IPS-18c (cell line): Measurements from ENCODE around the gene SIM2.

ENCODE experiments used
- H3K4me3 ChIP-seq: 2 replicates; pipeline ENCODE4 v1.7.0; 2013; ENCODE audit warnings: low read depth, mild to moderate bottlenecking, low read length, moderate library complexity; ENCODE audit not compliant: insufficient read depth
- H3K9me3 ChIP-seq: one replicate; pipeline ENCODE4 v1.6.1; 2013; ENCODE audit warnings: mild to moderate bottlenecking, low read length, moderate library complexity; ENCODE audit not compliant: control insufficient read depth, insufficient read depth

The SIM2 gene

GRCh38 chr21:36759348-36760083, 60.6 kb downstream of the SIM2 start:
- H3K4me3 ChIP-seq, result no peak overlapping the region
- no peaks in the 10 kb centered on the region for H3K9me3 ChIP-seq

- Histone ChIP-seq H3K9me3 (no peaks in the 10 kb centered on the region), H3K4me3 (no peak overlapping the region)
These were observed 62.8 kb downstream of the SIM2 start for GRCh38 chr21:36761685-36762084.

GRCh38 chr21:36762642-36763041, 63.7 kb downstream of the SIM2 start:
- Histone ChIP-seq H3K9me3 (no peaks in the 10 kb centered on the region), H3K4me3 (no peak overlapping the region)

GRCh38 chr21:36763305-36763704, 64.4 kb downstream of the SIM2 start:
- no peaks in the 10 kb centered on the region for H3K9me3 ChIP-seq
- no peak overlapping the region for H3K4me3 ChIP-seq

GRCh38 chr21:36765229-36765628, 66.3 kb downstream of the SIM2 start:
- Histone ChIP-seq H3K9me3 (no peaks in the 10 kb centered on the region), H3K4me3 (no peak overlapping the region)

GRCh38 chr21:36766511-36766910, 67.6 kb downstream of the SIM2 start:
- H3K4me3 ChIP-seq, result no peak overlapping the region

GRCh38 chr21:36767096-36767495, 68.2 kb downstream of the SIM2 start:
- Histone ChIP-seq H3K4me3 (no peak overlapping the region), H3K9me3 (no peaks in the 10 kb centered on the region)

More at GRCh38 chr21:36766511-36766910, 67.6 kb downstream of the SIM2 start:
- no peaks in the 10 kb centered on the region for H3K9me3 ChIP-seq

GRCh38 chr21:36768496-36768895, 69.6 kb downstream of the SIM2 start:
- no peaks in the 10 kb centered on the region for H3K9me3 ChIP-seq

GRCh38 chr21:36769051-36769839, 70.3 kb downstream of the SIM2 start:
- Histone ChIP-seq H3K4me3 (no peak overlapping the region), H3K9me3 (no peaks in the 10 kb centered on the region)

More at GRCh38 chr21:36768496-36768895, 69.6 kb downstream of the SIM2 start:
- no peak overlapping the region for H3K4me3 ChIP-seq

GRCh38 chr21:36773117-36773516, 74.2 kb downstream of the SIM2 start:
- H3K9me3 ChIP-seq, result no peaks in the 10 kb centered on the region
- no peak overlapping the region for H3K4me3 ChIP-seq

- no peaks in the 10 kb centered on the region for H3K9me3 ChIP-seq
- H3K4me3 ChIP-seq, result no peak overlapping the region
These were observed 75.1 kb downstream of the SIM2 start for GRCh38 chr21:36773995-36774394.

- H3K9me3 ChIP-seq, result no peaks in the 10 kb centered on the region
- H3K4me3 ChIP-seq, result no peak overlapping the region
These were observed 78.2 kb downstream of the SIM2 start for GRCh38 chr21:36776981-36777617.

- Histone ChIP-seq H3K9me3 (no peaks in the 10 kb centered on the region), H3K4me3 (no peak overlapping the region)
These were observed 81.9 kb downstream of the SIM2 start for GRCh38 chr21:36780861-36781260.

- no peak overlapping the region for H3K4me3 ChIP-seq
- no peaks in the 10 kb centered on the region for H3K9me3 ChIP-seq
These were observed 84.9 kb downstream of the SIM2 start for GRCh38 chr21:36783612-36784374.

GRCh38 chr21:36784947-36785346, 86.0 kb downstream of the SIM2 start:
- Histone ChIP-seq H3K4me3 (no peak overlapping the region), H3K9me3 (no peaks in the 10 kb centered on the region)

GRCh38 chr21:36785615-36786014, 86.7 kb downstream of the SIM2 start:
- Histone ChIP-seq H3K9me3 (no peaks in the 10 kb centered on the region), H3K4me3 (no peak overlapping the region)

- no peaks in the 10 kb centered on the region for H3K9me3 ChIP-seq
- no peak overlapping the region for H3K4me3 ChIP-seq
These were observed 87.3 kb downstream of the SIM2 start for GRCh38 chr21:36786186-36786585.
